K562 (cell line): ENCODE data around the gene ZBTB32. TPM values are rescaled to one million over a fixed set of nuclear protein-coding genes. Genes with fewer than 3 reads are reported as not detected.

Experiments used
- ATAC-seq: fragments of 200-7000 bp; cut with Tn5 transposase; 3 replicates; pipeline ENCODE4 v1.9.1; 2020; ENCODE audit warnings: moderate library complexity
- BruUV-seq: library from RNA; stranded (reverse); fragments of 400-500 nt; replicated peaks from 2 replicates; lab custom pipeline; 2021; lab: Mats Ljungman, UMichigan
- CTCF ChIA-PET: fragments of 300-600 bp; formaldehyde crosslinking; extraction: SDS; loops from one replicate; lab custom pipeline; 2021; ENCODE audit warnings: low intra/inter-chr PET ratio; lab: Yijun Ruan, JAX
- POLR2A ChIA-PET: fragments of 300-600, 350-650 bp; sonication (Branson Sonifier 250); formaldehyde crosslinking; extraction: SDS; loops from one replicate; lab custom pipeline; 2021; ENCODE audit warnings: antibody characterized with exemption, inconsistent platforms; lab: Yijun Ruan, JAX
- DNase-seq, 4 experiments: peaks; one replicate each; pipeline versions ENCODE4 v3.0.0 to v3.0.0-alpha.2; 2011 to 2018; ENCODE audit warnings: low spot score in 3 of 4, mixed read lengths in 3 of 4; ENCODE audit errors: extremely low read depth in 1 of 4
- FAIRE-seq: peaks from 2 replicates; lab custom pipeline; 2011; peaks lifted over from hg19 to GRCh38; lab: Jason Lieb, UNC
- H2AFZ ChIP-seq: 2 replicates; pipeline ENCODE4 v1.6.0; 2011; ENCODE audit warnings: low read depth, low read length, control low read depth, inconsistent platforms
- H3K27ac ChIP-seq: fragments of 200-600 bp; 3 replicates; pipeline ENCODE4 v1.8.0; 2011; ENCODE audit warnings: low read depth, mild to moderate bottlenecking, control low read depth, inconsistent platforms, low read length, moderate library complexity, mixed read lengths; ENCODE audit errors: extremely low read depth
- H3K27me3 ChIP-seq, 2 experiments: fragments of 300-600 bp in 1 of 2; 2 replicates in 1 of 2; 3 replicates in 1 of 2; pipeline versions ENCODE4 v1.6.0 to v1.8.0; 2011; ENCODE audit warnings: inconsistent platforms in 2 of 2, low read length in 2 of 2, mild to moderate bottlenecking in 1 of 2, mixed read lengths in 1 of 2, moderate library complexity in 1 of 2; ENCODE audit not compliant: control insufficient read depth in 2 of 2, insufficient read depth in 2 of 2
- H3K36me3 ChIP-seq: fragments of 300-600 bp; 3 replicates; pipeline ENCODE4 v1.8.0; 2011; ENCODE audit warnings: mild to moderate bottlenecking, low read length, inconsistent platforms; ENCODE audit not compliant: control insufficient read depth, insufficient read depth
- H3K4me1 ChIP-seq, 2 experiments: fragments of 200-600 bp in 1 of 2; replicated peaks in 1 of 2; 2 replicates in 1 of 2; 3 replicates in 1 of 2; pipeline versions ENCODE4 v1.5.1 to v1.8.0; 2011; ENCODE audit warnings: inconsistent platforms in 2 of 2, low read length in 2 of 2, mild to moderate bottlenecking in 1 of 2, mixed read lengths in 1 of 2, moderate library complexity in 1 of 2; ENCODE audit not compliant: control insufficient read depth in 2 of 2, insufficient read depth in 2 of 2
- H3K4me2 ChIP-seq: 2 replicates; pipeline ENCODE4 v1.6.1; 2011; ENCODE audit warnings: low read length, control low read depth, inconsistent platforms, mixed read lengths; ENCODE audit not compliant: insufficient read depth
- H3K4me3 ChIP-seq: fragments of 200-600 bp; sonication (generic), shearing (Covaris generic); 2 replicates; pipeline ENCODE4 v1.5.1; 2016; ENCODE audit warnings: control low read depth, inconsistent platforms
- H3K79me2 ChIP-seq: fragments of 200-600 bp; 3 replicates; pipeline ENCODE4 v1.8.0; 2011; ENCODE audit warnings: low read length, inconsistent platforms; ENCODE audit not compliant: control insufficient read depth, insufficient read depth
- H3K9ac ChIP-seq, 2 experiments: 2 replicates each; pipeline versions ENCODE4 v1.6.0 to v1.6.1; 2011; ENCODE audit warnings: low read depth in 2 of 2, low read length in 2 of 2, control low read depth in 1 of 2, inconsistent platforms in 1 of 2, mild to moderate bottlenecking in 1 of 2, mixed read lengths in 1 of 2; ENCODE audit not compliant: insufficient read depth in 1 of 2
- H3K9me1 ChIP-seq: one replicate; pipeline ENCODE4 v1.6.0; 2011; ENCODE audit warnings: inconsistent platforms, mild to moderate bottlenecking, low read length, moderate library complexity; ENCODE audit not compliant: control insufficient read depth, insufficient read depth
- H3K9me3 ChIP-seq: replicated peaks from 2 replicates; pipeline ENCODE4 v1.5.1; 2011; ENCODE audit warnings: low read depth, low read length, inconsistent platforms; ENCODE audit not compliant: control insufficient read depth, insufficient read depth
- H4K20me1 ChIP-seq: replicated peaks from 2 replicates; pipeline ENCODE4 v1.6.1; 2011; ENCODE audit warnings: low read length, inconsistent platforms, mixed read lengths; ENCODE audit not compliant: control insufficient read depth, insufficient read depth
- DIDO1 ChIP-seq: fragments of 450-650 bp; IDR thresholded peaks from 2 replicates; pipeline ENCODE4 v1.6.1; 2016; ENCODE audit warnings: low read depth, missing biosample characterization, missing genetic modification characterization
- FUS ChIP-seq: fragments of 200-400 bp; formaldehyde crosslinking; optimal IDR thresholded peaks from 2 replicates; pipeline ENCODE3; 2017; ENCODE audit warnings: low read depth, low read length
- LARP7 ChIP-seq: fragments of 450-650 bp; IDR thresholded peaks from 2 replicates; pipeline ENCODE4 v1.6.1; 2016
- MEF2A ChIP-seq: IDR thresholded peaks from 2 replicates; pipeline ENCODE4 v1.6.1; 2011; ENCODE audit warnings: low read depth, mild to moderate bottlenecking, low read length, moderate library complexity; ENCODE audit not compliant: control insufficient read depth
- NFRKB ChIP-seq: fragments of 450-650 bp; IDR thresholded peaks from 2 replicates; pipeline ENCODE4 v1.6.1; 2016; ENCODE audit warnings: low read depth
- NR2C2 ChIP-seq, 2 experiments: fragments of 200-800 bp in 1 of 2; sonication (Bioruptor generic) in 1 of 2; sonication (generic) in 1 of 2; formaldehyde crosslinking in 1 of 2; IDR thresholded peaks; 2 replicates each; pipeline versions ENCODE4 v1.6.1 to v1.8.0; 2016 to 2022; ENCODE audit warnings: mild to moderate bottlenecking in 1 of 2, missing compliant biosample characterization in 1 of 2, missing genetic modification characterization in 1 of 2, missing genetic modification reagents in 1 of 2
- SNIP1 ChIP-seq: fragments of 450-650 bp; IDR thresholded peaks from 2 replicates; pipeline ENCODE4 v1.7.1; 2017; ENCODE audit warnings: low read depth, mild to moderate bottlenecking
- SREBF2 ChIP-seq: sonication (generic); formaldehyde crosslinking; IDR thresholded peaks from 2 replicates; pipeline ENCODE4 v1.4.0; 2020; ENCODE audit warnings: mild to moderate bottlenecking, missing genetic modification reagents
- ZNF696 ChIP-seq: fragments of 250-450 bp; sonication (Bioruptor Pico); conservative IDR thresholded peaks from 2 replicates; pipeline ENCODE4 v1.4.0; 2020; ENCODE audit warnings: mild to moderate bottlenecking, moderate library complexity
- ZNF717 ChIP-seq: fragments of 250-450 bp; sonication (Bioruptor Pico); IDR thresholded peaks from 2 replicates; pipeline ENCODE4 v1.5.0; 2021
- WGBS: fragments of 100-300 bp; shearing (Covaris generic); methylation state at CpG from one replicate; pipeline ENCODE4 v1.1.6; 2016; ENCODE audit warnings: low coverage, mixed read lengths; ENCODE audit not compliant: insufficient coverage; ENCODE audit errors: missing lambda C conversion rate; 5-methylcytosine and 5-hydroxymethylcytosine counted together
- in situ Hi-C: fragments of 300-500 bp; cut with MboI; formaldehyde crosslinking; loops from 4 replicates; pipeline ENCODE4 v1.15.0; 2018; ENCODE audit warnings: inconsistent platforms, mixed read lengths
- intact Hi-C: fragments of 100-400 bp; cut with micrococcal nuclease; formaldehyde crosslinking; loops from 2 replicates; pipeline ENCODE4 v1.14.2; 2022
- polyA plus RNA-seq, 8 experiments: library from polyadenylated mRNA; depleted of rRNA in 4 of 8; stranded (reverse) in 5 of 8; unstranded in 3 of 8; fragments of >200 nt; fragmentation: Nextera tagmentation in 2 of 8; fragmentation: Illumina TruSeq in 1 of 8; extraction: Ambion mirVana in 2 of 8; extraction: Trizol in 1 of 8; gene quantifications; 2 replicates each; pipeline versions ENCODE4 v1.2.1 to v1.2.3, GENCODE V29; 2011 to 2014; ENCODE audit warnings: inconsistent platforms in 1 of 8, missing spikeins in 1 of 8
- total RNA-seq, 7 experiments: library from RNA; depleted of rRNA in 6 of 7; stranded (reverse); fragments of >200 nt in 6 of 7; fragmentation: Illumina TruSeq in 2 of 7; extraction: Trizol in 2 of 7; gene quantifications; 2 replicates each; pipeline versions ENCODE4 v1.2.1 to v1.2.3, GENCODE V29; 2011 to 2021; ENCODE audit warnings: low replicate concordance in 1 of 7

The ZBTB32 gene
- total and polyA plus RNA-seq, 9 of the 15 experiments (the other 6 are each of a cell fraction or from before 2014, with no cell fraction given) = 0.20 TPM; not detected in 8

GRCh38 chr19:35696835-35697234, 7.5 kb upstream of the ZBTB32 start:
- Histone ChIP-seq H3K36me3 (no peaks in the 10 kb centered on the region), H4K20me1 (no peaks in the 10 kb centered on the region), H2AFZ (no peak overlapping the region), H3K9me3 (peaks cover 5% of the 10 kb centered on the region; the same call in 1 of the 2 replicates), H3K27ac (no peak overlapping the region), H3K27me3 (no peaks in the 10 kb centered on the region), H3K79me2 (no peaks in the 10 kb centered on the region), H3K4me2 (no peak overlapping the region), H3K4me1 (peaks cover 0 to under 1% of the 10 kb centered on the region in 2 experiments; a peak in 1 of 5 replicates), H3K4me3 (no peak overlapping the region), H3K9me1 (no peaks in the 10 kb centered on the region), H3K9ac (no peak overlapping the region)
- FAIRE-seq (no peak), ATAC-seq (no peak), DNase-seq (no peak)
- intact Hi-C loops = no loop called here
- ChIA-PET POLR2A (interaction anchor here (1.2 kb wide), 1 partner anchor 84 kb away, joined by 4 read pairs; the partner anchor contains the start of gene HAUS5), CTCF (interaction anchor here (0.5 to 1.3 kb wide), 2 partner anchors 123 to 140 kb away, joined by 3 to 5 read pairs; no protein-coding TSS in a partner anchor)
- in situ Hi-C loops = no loop called here
- no TSS peak for BruUV-seq
- TF ChIP-seq FUS (no peak), MEF2A (no peak), NFRKB (no peak), LARP7 (no peak), SREBF2 (CRISPR knock-in tag) (no peak), DIDO1 (no peak), SNIP1 (no peak), ZNF696 (CRISPR knock-in tag) (no peak), NR2C2 (CRISPR knock-in tag; IDR thresholded peaks at IDR 0.05) (no peak), NR2C2 (tag; IDR thresholded peaks at IDR 0.05) (no peak), ZNF717 (CRISPR knock-in tag) (no peak)
- 20% methylated on average over 4 of the region's 4 CpGs for WGBS
